Panc1 (cell line): ENCODE results near the gene DKK3. TPM values are rescaled to one million over a fixed set of nuclear protein-coding genes. Genes with fewer than 3 reads are reported as not detected.
A peak's percentile ranks its signal among the peaks of the same experiment; 100 is the strongest.

Source experiments
- ATAC-seq: fragments of 200-7000 bp; cut with Tn5 transposase; 2 replicates; pipeline ENCODE4 v1.9.1; 2020; ENCODE audit warnings: mild to moderate bottlenecking, moderate library complexity
- BruUV-seq: library from RNA; stranded (reverse); fragments of 400-500 nt; replicated peaks from 2 replicates; lab custom pipeline; 2021; lab: Mats Ljungman, UMichigan
- CTCF ChIA-PET: fragments of 300-600 bp; sonication (Branson Sonifier 250); formaldehyde crosslinking; loops from one replicate; lab custom pipeline; 2022; ENCODE audit warnings: antibody characterized with exemption; lab: Charles Lee
- POLR2A ChIA-PET: fragments of 300-600 bp; sonication (Branson Sonifier 250); formaldehyde crosslinking; loops from one replicate; lab custom pipeline; 2022; ENCODE audit warnings: antibody characterized with exemption; lab: Charles Lee
- DNase-seq: peaks from one replicate; pipeline ENCODE4 v3.0.0-alpha.2; 2010; ENCODE audit warnings: low read depth, low spot score
- H3K27ac ChIP-seq: 2 replicates; pipeline ENCODE4 v1.5.1; 2011; ENCODE audit warnings: mild to moderate bottlenecking, low read length, inconsistent platforms
- H3K27me3 ChIP-seq: fragments of 200-500 bp; sonication (Bioruptor generic); 2 replicates; pipeline ENCODE4 v1.6.0; 2014; ENCODE audit warnings: low read length, inconsistent platforms; ENCODE audit not compliant: control insufficient read depth, insufficient read depth
- H3K36me3 ChIP-seq: fragments of 200-500 bp; sonication (Bioruptor generic); 2 replicates; pipeline ENCODE4 v1.5.1; 2014; ENCODE audit warnings: inconsistent platforms, mild to moderate bottlenecking, low read length, moderate library complexity; ENCODE audit not compliant: control insufficient read depth, insufficient read depth
- H3K4me1 ChIP-seq: 2 replicates; pipeline ENCODE4 v1.5.1; 2011; ENCODE audit warnings: inconsistent platforms, mild to moderate bottlenecking, low read length, moderate library complexity; ENCODE audit not compliant: control insufficient read depth, insufficient read depth
- H3K4me3 ChIP-seq, 2 experiments: 2 replicates each; pipeline ENCODE4 v1.5.1; 2011 to 2012; ENCODE audit warnings: low read depth in 2 of 2, low read length in 2 of 2, mild to moderate bottlenecking in 2 of 2, inconsistent platforms in 1 of 2, moderate library complexity in 1 of 2
- H3K9me3 ChIP-seq: fragments of 200-500 bp; sonication (Bioruptor generic); 2 replicates; pipeline ENCODE4 v1.5.1; 2014; ENCODE audit warnings: low read depth, mild to moderate bottlenecking, inconsistent platforms, low read length, moderate library complexity; ENCODE audit not compliant: control insufficient read depth, insufficient read depth
- POLR2AphosphoS5 ChIP-seq: IDR thresholded peaks from 2 replicates; pipeline ENCODE4 v1.6.1; 2012; ENCODE audit warnings: mild to moderate bottlenecking, low read depth, low read length, moderate library complexity
- SIN3A ChIP-seq: IDR thresholded peaks from 2 replicates; pipeline ENCODE4 v1.6.1; 2012; ENCODE audit warnings: low read depth, mild to moderate bottlenecking, low read length, moderate library complexity, borderline replicate concordance; ENCODE audit not compliant: insufficient read depth
- TCF7L2 ChIP-seq: IDR thresholded peaks from 2 replicates; pipeline ENCODE4 v1.6.1; 2011; ENCODE audit warnings: mild to moderate bottlenecking, low read depth, low read length, inconsistent platforms
- in situ Hi-C: cut with HindIII; loops from 2 replicates; pipeline ENCODE4 v1.10.0; 2016; ENCODE audit warnings: low sequenced_read_pairs, low pct_unique_long_range_greater_than_20kb
- intact Hi-C: fragments of 100-400 bp; cut with micrococcal nuclease; formaldehyde crosslinking; loops from one replicate; pipeline ENCODE4 v1.10.0; 2022; ENCODE audit not compliant: unreplicated experiment
- total RNA-seq: library from RNA; stranded (reverse); gene quantifications from one replicate; pipeline ENCODE4 v1.2.1, GENCODE V29; 2021; ENCODE audit not compliant: unreplicated experiment
- TF ChIP-seq, protein P1 (sequence below): fragments of 450-650 bp; IDR thresholded peaks from 2 replicates; pipeline ENCODE4 v1.5.1; 2017; ENCODE audit warnings: mild to moderate bottlenecking
- TF ChIP-seq, protein P2 (sequence below), 2 experiments: IDR thresholded peaks; 2 replicates each; pipeline ENCODE4 v1.6.1; 2011 to 2012; ENCODE audit warnings: low read depth in 2 of 2, control low read depth in 1 of 2, low read length in 1 of 2, mild to moderate bottlenecking in 1 of 2, moderate library complexity in 1 of 2; ENCODE audit not compliant: insufficient read depth in 1 of 2

DKK3 gene
- total RNA-seq, 1 experiment from 2014 or later, result 116 TPM

DNA sequence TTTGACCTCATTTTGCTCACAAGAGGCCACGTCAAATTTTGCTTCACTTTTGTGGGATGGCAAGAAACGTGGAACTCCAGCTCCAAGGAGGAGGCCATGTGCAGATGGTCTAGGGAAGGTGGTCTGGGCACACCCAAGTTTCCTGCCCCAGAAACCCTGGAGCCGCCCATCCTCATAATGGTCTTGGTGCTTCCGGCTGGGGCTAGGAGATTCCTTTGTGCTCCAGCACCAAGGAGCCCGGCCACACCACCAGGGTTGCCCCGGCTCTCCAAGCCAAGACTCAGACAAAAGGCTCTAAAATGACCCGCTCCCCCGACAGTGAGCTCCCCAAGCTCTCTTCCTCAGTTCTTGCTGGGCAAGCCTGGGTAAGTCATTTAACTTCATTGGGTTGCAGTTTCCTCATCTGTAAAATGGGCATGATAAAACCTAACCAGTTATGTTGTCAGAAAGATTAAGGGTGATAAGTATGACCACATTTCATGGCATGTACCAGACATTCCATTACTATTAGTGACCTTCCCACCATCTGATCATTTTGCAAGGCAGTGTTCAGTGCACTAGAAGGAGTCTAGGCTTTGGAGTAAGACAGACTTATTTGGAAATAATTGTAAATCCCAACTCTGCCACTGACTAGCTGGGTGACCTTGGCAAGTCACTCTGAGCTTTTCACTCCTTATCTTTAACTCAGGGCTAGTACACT, 23.3 kb downstream of the DKK3 start:
- Histone ChIP-seq H3K27ac (peak overlapping the region; percentile 14), H3K4me3 (no peak overlapping the region), H3K27me3 (no peaks in the 10 kb centered on the region), H3K9me3 (no peaks in the 10 kb centered on the region), H3K36me3 (no peaks in the 10 kb centered on the region), H3K4me1 (peaks cover 21% of the 10 kb centered on the region)
- TF ChIP-seq, protein P1, sequence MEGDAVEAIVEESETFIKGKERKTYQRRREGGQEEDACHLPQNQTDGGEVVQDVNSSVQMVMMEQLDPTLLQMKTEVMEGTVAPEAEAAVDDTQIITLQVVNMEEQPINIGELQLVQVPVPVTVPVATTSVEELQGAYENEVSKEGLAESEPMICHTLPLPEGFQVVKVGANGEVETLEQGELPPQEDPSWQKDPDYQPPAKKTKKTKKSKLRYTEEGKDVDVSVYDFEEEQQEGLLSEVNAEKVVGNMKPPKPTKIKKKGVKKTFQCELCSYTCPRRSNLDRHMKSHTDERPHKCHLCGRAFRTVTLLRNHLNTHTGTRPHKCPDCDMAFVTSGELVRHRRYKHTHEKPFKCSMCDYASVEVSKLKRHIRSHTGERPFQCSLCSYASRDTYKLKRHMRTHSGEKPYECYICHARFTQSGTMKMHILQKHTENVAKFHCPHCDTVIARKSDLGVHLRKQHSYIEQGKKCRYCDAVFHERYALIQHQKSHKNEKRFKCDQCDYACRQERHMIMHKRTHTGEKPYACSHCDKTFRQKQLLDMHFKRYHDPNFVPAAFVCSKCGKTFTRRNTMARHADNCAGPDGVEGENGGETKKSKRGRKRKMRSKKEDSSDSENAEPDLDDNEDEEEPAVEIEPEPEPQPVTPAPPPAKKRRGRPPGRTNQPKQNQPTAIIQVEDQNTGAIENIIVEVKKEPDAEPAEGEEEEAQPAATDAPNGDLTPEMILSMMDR, result no peak
- TF ChIP-seq TCF7L2, result no peak
- no peak for TF ChIP-seq SIN3A
- no peak for TF ChIP-seq POLR2AphosphoS5
- TF ChIP-seq, protein P2, sequence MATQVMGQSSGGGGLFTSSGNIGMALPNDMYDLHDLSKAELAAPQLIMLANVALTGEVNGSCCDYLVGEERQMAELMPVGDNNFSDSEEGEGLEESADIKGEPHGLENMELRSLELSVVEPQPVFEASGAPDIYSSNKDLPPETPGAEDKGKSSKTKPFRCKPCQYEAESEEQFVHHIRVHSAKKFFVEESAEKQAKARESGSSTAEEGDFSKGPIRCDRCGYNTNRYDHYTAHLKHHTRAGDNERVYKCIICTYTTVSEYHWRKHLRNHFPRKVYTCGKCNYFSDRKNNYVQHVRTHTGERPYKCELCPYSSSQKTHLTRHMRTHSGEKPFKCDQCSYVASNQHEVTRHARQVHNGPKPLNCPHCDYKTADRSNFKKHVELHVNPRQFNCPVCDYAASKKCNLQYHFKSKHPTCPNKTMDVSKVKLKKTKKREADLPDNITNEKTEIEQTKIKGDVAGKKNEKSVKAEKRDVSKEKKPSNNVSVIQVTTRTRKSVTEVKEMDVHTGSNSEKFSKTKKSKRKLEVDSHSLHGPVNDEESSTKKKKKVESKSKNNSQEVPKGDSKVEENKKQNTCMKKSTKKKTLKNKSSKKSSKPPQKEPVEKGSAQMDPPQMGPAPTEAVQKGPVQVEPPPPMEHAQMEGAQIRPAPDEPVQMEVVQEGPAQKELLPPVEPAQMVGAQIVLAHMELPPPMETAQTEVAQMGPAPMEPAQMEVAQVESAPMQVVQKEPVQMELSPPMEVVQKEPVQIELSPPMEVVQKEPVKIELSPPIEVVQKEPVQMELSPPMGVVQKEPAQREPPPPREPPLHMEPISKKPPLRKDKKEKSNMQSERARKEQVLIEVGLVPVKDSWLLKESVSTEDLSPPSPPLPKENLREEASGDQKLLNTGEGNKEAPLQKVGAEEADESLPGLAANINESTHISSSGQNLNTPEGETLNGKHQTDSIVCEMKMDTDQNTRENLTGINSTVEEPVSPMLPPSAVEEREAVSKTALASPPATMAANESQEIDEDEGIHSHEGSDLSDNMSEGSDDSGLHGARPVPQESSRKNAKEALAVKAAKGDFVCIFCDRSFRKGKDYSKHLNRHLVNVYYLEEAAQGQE (IDR thresholded peaks at IDR 0.05; ENCODE audit: insufficient read depth in 1 of 2, low read depth in 2 of 2, low read length in 1 of 2), result no peak
- no peak for ATAC-seq
- POLR2A ChIA-PET, result no interaction called here
- in situ Hi-C loops, result no loop called here
- intact Hi-C loops, result no loop called here
- CTCF ChIA-PET, result no interaction called here
- BruUV-seq, result no TSS peak
- DNase-seq, result no peak

DNA sequence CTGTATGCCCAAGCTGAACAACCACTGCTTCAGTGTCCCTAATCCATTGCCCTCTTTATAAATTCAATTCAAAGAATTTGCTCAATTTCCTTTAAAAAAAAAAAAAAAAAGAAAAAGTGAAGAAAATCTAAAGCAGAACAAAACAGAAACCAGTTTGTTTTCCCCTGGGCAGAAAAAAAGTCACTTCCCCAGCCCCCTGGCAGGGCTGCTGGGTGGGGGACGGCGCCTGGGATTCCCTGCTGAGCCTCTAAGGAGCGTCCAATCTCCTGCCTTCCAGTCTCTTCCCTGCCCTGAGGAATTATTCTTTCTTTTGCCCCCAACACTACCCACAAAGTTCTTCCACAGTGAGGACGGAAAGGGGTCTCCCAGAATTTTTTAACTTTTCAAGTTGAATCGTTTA, 23.9 kb downstream of the DKK3 start:
- no peaks in the 10 kb centered on the region for H3K27me3 ChIP-seq
- no TSS peak for BruUV-seq
- in situ Hi-C loops (no loop called here), intact Hi-C loops (no loop called here)
- no peaks in the 10 kb centered on the region for H3K9me3 ChIP-seq
- ChIA-PET POLR2A (interaction anchor here (0.7 kb wide), 1 partner anchor 40 kb away, joined by 4 read pairs; no protein-coding TSS in a partner anchor), CTCF (no interaction called here)
- no peak for DNase-seq
- H3K4me3 ChIP-seq, result no peak overlapping the region
- peaks cover 27% of the 10 kb centered on the region for H3K4me1 ChIP-seq
- no peak for ATAC-seq
- no peak overlapping the region for H3K27ac ChIP-seq
- TF ChIP-seq POLR2AphosphoS5 (no peak), TCF7L2 (no peak), SIN3A (no peak)
- TF ChIP-seq, protein P2 (IDR thresholded peaks at IDR 0.05; ENCODE audit: insufficient read depth in 1 of 2, low read depth in 2 of 2, low read length in 1 of 2), result no peak
- TF ChIP-seq, protein P1, result no peak
- H3K36me3 ChIP-seq, result no peaks in the 10 kb centered on the region
